HepG2 (cell line): ENCODE data around the gene TRIM36. TPM values are rescaled to one million over a fixed set of nuclear protein-coding genes. Genes with fewer than 3 reads are reported as not detected.

ENCODE experiments used
- CBFB ChIP-seq: sonication (generic); formaldehyde crosslinking; IDR thresholded peaks from 2 replicates; pipeline ENCODE4 v1.4.0; 2020; ENCODE audit warnings: missing genetic modification reagents
- DR1 ChIP-seq: sonication (generic); formaldehyde crosslinking; IDR thresholded peaks from 2 replicates; pipeline ENCODE4 v1.8.0; 2021; ENCODE audit warnings: mild to moderate bottlenecking, missing genetic modification reagents, inconsistent platforms
- FLYWCH1 ChIP-seq: sonication (generic); formaldehyde crosslinking; IDR thresholded peaks from 2 replicates; pipeline ENCODE4 v1.8.1; 2023; ENCODE audit warnings: mild to moderate bottlenecking, missing genetic modification reagents
- FOXA3 ChIP-seq: IDR thresholded peaks from 2 replicates; pipeline ENCODE4 v1.6.1; 2016; ENCODE audit warnings: missing genetic modification reagents, missing compliant biosample characterization
- FOXK2 ChIP-seq: fragments of 450-650 bp; IDR thresholded peaks from 2 replicates; pipeline ENCODE4 v1.6.1; 2016
- GATA4 ChIP-seq: sonication (generic); IDR thresholded peaks from 2 replicates; pipeline ENCODE4 v1.6.1; 2016; ENCODE audit warnings: antibody characterized with exemption, low read depth, borderline replicate concordance
- GATAD1 ChIP-seq: IDR thresholded peaks from 2 replicates; pipeline ENCODE4 v1.6.1; 2016; ENCODE audit warnings: missing genetic modification reagents, missing compliant biosample characterization
- HNF4G ChIP-seq, 2 experiments: sonication (generic) in 1 of 2; formaldehyde crosslinking in 1 of 2; IDR thresholded peaks; 2 replicates each; pipeline versions ENCODE4 v1.4.0 to v1.6.1; 2011 to 2020; ENCODE audit warnings: borderline replicate concordance in 2 of 2, low read depth in 2 of 2, mild to moderate bottlenecking in 2 of 2, low read length in 1 of 2, missing genetic modification reagents in 1 of 2, moderate library complexity in 1 of 2
- KLF9 ChIP-seq: IDR thresholded peaks from 2 replicates; pipeline ENCODE4 v1.6.1; 2016; ENCODE audit warnings: low read depth
- MEIS2 ChIP-seq: sonication (generic); formaldehyde crosslinking; IDR thresholded peaks from 2 replicates; pipeline ENCODE4 v1.9.0; 2021; ENCODE audit warnings: mild to moderate bottlenecking, missing genetic modification reagents
- NR2F1 ChIP-seq, 2 experiments: fragments of 450-650 bp in 1 of 2; formaldehyde crosslinking in 1 of 2; IDR thresholded peaks; 2 replicates each; pipeline versions ENCODE4 v1.5.0 to v1.6.1; 2016 to 2020; ENCODE audit warnings: mild to moderate bottlenecking in 1 of 2, missing compliant biosample characterization in 1 of 2, missing genetic modification reagents in 1 of 2, moderate library complexity in 1 of 2
- PHF5A ChIP-seq: IDR thresholded peaks from one replicate; pipeline ENCODE4 v1.6.1; 2018; ENCODE audit warnings: low read depth, missing genetic modification reagents; ENCODE audit not compliant: unreplicated experiment
- PLRG1 ChIP-seq: fragments of 450-650 bp; conservative IDR thresholded peaks from 2 replicates; pipeline ENCODE4 v1.6.1; 2016
- SIX1 ChIP-seq: sonication (generic); formaldehyde crosslinking; IDR thresholded peaks from 2 replicates; pipeline ENCODE4 v1.4.0; 2020; ENCODE audit warnings: missing genetic modification reagents, borderline replicate concordance
- SMYD3 ChIP-seq: sonication (generic); formaldehyde crosslinking; IDR thresholded peaks from 2 replicates; pipeline ENCODE4 v1.8.1; 2023; ENCODE audit warnings: mild to moderate bottlenecking, missing genetic modification reagents
- SPEN ChIP-seq: sonication (generic); formaldehyde crosslinking; IDR thresholded peaks from 2 replicates; pipeline ENCODE4 v1.5.1; 2020; ENCODE audit warnings: low read depth, mild to moderate bottlenecking, missing genetic modification reagents
- THYN1 ChIP-seq: sonication (generic); formaldehyde crosslinking; IDR thresholded peaks from 2 replicates; pipeline ENCODE4 v1.8.1; 2023; ENCODE audit warnings: low read depth, mild to moderate bottlenecking, moderate library complexity, missing genetic modification reagents, borderline replicate concordance
- ZNF326 ChIP-seq: sonication (generic); formaldehyde crosslinking; IDR thresholded peaks from 2 replicates; pipeline ENCODE4 v1.4.0; 2020; ENCODE audit warnings: missing genetic modification reagents, borderline replicate concordance
- ZNF563 ChIP-seq: sonication (generic); formaldehyde crosslinking; IDR thresholded peaks from 2 replicates; pipeline ENCODE4 v1.8.0; 2022; ENCODE audit warnings: mild to moderate bottlenecking, moderate library complexity, missing genetic modification reagents
- ZNF713 ChIP-seq: sonication (generic); formaldehyde crosslinking; IDR thresholded peaks from 2 replicates; pipeline ENCODE4 v1.4.0; 2020; ENCODE audit warnings: mild to moderate bottlenecking, missing genetic modification reagents
- ZNF75D ChIP-seq: sonication (generic); formaldehyde crosslinking; IDR thresholded peaks from 2 replicates; pipeline ENCODE4 v1.8.1; 2023; ENCODE audit warnings: missing genetic modification reagents, mild to moderate bottlenecking, borderline replicate concordance
- polyA plus RNA-seq, 8 experiments: library from polyadenylated mRNA; depleted of rRNA in 3 of 8; stranded (reverse) in 7 of 8; unstranded in 1 of 8; fragments of >200 nt; fragmentation: Illumina TruSeq in 4 of 8; extraction: Trizol in 4 of 8; gene quantifications; 2 replicates each; pipeline versions ENCODE4 v1.2.1 to v1.2.3, GENCODE V29; 2011 to 2016; ENCODE audit warnings: low read depth in 4 of 8, missing spikeins in 1 of 8, mixed read lengths in 1 of 8; ENCODE audit not compliant: insufficient read depth in 1 of 8
- total RNA-seq, 5 experiments: library from RNA; depleted of rRNA; stranded (reverse); fragments of >200 nt; fragmentation: Illumina TruSeq; extraction: Trizol; gene quantifications; 2 replicates each; pipeline ENCODE4 v1.2.3, GENCODE V29; 2016; ENCODE audit warnings: low read depth in 1 of 5
- TF ChIP-seq, protein P1 (sequence below): sonication (generic); formaldehyde crosslinking; IDR thresholded peaks from 2 replicates; pipeline ENCODE4 v1.5.1; 2020; ENCODE audit warnings: missing genetic modification reagents, mild to moderate bottlenecking, borderline replicate concordance
- TF ChIP-seq, protein P2 (sequence below): sonication (generic); formaldehyde crosslinking; IDR thresholded peaks from 2 replicates; pipeline ENCODE4 v1.4.0; 2020; ENCODE audit warnings: mild to moderate bottlenecking, missing genetic modification reagents, borderline replicate concordance
- TF ChIP-seq, protein P3 (sequence below): sonication (generic); formaldehyde crosslinking; IDR thresholded peaks from 2 replicates; pipeline ENCODE4 v1.9.0; 2021; ENCODE audit warnings: missing genetic modification reagents, mild to moderate bottlenecking, borderline replicate concordance
- TF ChIP-seq, protein P4 (sequence below): IDR thresholded peaks from 2 replicates; pipeline ENCODE4 v1.6.1; 2016; ENCODE audit warnings: low read depth, control low read depth

The TRIM36 gene
- total and polyA plus RNA-seq, 2 of the 13 experiments (the other 11 are each of a cell fraction or from before 2014, with no cell fraction given), result 1.7 to 2.4 TPM

DNA sequence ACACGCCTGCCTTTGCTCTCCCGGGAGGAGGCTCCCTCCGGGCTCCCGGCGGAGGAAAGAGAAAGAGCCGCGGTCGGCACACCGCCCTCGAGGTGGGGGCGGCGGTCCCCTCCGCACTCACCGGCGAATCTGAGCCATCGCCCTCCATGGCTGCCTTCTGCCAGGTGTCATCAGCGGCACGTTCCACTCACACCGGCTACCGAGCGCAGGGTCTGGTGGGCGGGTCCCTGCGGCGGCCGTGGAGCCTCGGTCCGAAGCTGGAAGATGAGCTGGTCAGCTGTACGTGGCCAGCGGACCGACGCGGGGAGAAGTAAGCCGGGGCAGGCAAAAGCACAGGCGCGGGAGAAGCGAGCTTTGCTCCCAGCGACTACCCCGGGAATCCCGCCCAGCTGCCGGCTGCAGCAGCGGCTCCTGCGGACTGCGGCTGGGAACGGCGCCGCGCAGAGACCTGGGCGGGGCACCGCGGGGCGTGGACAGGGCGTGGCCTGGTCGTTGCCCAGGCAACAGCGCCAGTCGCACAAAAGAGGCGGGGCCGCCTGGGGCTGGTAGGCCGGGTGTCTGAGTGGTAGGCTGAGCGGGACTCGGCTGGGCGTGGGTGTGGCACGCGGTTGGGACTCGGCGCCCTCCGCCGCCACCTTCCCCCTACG, at the start of gene TRIM36 (continued):
- TF ChIP-seq, protein P1, sequence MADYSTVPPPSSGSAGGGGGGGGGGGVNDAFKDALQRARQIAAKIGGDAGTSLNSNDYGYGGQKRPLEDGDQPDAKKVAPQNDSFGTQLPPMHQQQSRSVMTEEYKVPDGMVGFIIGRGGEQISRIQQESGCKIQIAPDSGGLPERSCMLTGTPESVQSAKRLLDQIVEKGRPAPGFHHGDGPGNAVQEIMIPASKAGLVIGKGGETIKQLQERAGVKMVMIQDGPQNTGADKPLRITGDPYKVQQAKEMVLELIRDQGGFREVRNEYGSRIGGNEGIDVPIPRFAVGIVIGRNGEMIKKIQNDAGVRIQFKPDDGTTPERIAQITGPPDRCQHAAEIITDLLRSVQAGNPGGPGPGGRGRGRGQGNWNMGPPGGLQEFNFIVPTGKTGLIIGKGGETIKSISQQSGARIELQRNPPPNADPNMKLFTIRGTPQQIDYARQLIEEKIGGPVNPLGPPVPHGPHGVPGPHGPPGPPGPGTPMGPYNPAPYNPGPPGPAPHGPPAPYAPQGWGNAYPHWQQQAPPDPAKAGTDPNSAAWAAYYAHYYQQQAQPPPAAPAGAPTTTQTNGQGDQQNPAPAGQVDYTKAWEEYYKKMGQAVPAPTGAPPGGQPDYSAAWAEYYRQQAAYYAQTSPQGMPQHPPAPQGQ (CRISPR knock-in tag), result no peak
- TF ChIP-seq GATA4 (no peak), PHF5A (no peak), THYN1 (CRISPR knock-in tag) (no peak), KLF9 (CRISPR knock-in tag) (peak; percentile 96), ZNF75D (no peak), ZNF713 (CRISPR knock-in tag) (0 out of 2 replicates have a peak, but pooled peaks have one; percentile 55), SIX1 (CRISPR knock-in tag) (no peak), DR1 (CRISPR knock-in tag) (peak; percentile 29; the same call in 1 of the 2 replicates), SPEN (CRISPR knock-in tag) (peak; percentile 44; the same call in 1 of the 2 replicates), FOXK2 (no peak), PLRG1 (no peak), FLYWCH1 (CRISPR knock-in tag) (no peak), CBFB (CRISPR knock-in tag) (peak; percentile 23; the same call in 1 of the 2 replicates), SMYD3 (CRISPR knock-in tag) (0 out of 2 replicates have a peak, but pooled peaks have one; percentile 28), GATAD1 (CRISPR knock-in tag) (peak; percentile 42; the same call in 1 of the 2 replicates), HNF4G (IDR thresholded peaks at IDR 0.05; ENCODE audit: borderline replicate concordance, low read depth, low read length) (no peak), HNF4G (CRISPR knock-in tag; IDR thresholded peaks at IDR 0.05; ENCODE audit: borderline replicate concordance, low read depth) (no peak), NR2F1 (CRISPR knock-in tag; IDR thresholded peaks at IDR 0.05) (no peak), ZNF563 (CRISPR knock-in tag) (peak; percentile 78), MEIS2 (CRISPR knock-in tag) (no peak), FOXA3 (CRISPR knock-in tag) (peak; percentile 21; the same call in 1 of the 2 replicates), ZNF326 (CRISPR knock-in tag) (no peak)
- TF ChIP-seq, protein P2, sequence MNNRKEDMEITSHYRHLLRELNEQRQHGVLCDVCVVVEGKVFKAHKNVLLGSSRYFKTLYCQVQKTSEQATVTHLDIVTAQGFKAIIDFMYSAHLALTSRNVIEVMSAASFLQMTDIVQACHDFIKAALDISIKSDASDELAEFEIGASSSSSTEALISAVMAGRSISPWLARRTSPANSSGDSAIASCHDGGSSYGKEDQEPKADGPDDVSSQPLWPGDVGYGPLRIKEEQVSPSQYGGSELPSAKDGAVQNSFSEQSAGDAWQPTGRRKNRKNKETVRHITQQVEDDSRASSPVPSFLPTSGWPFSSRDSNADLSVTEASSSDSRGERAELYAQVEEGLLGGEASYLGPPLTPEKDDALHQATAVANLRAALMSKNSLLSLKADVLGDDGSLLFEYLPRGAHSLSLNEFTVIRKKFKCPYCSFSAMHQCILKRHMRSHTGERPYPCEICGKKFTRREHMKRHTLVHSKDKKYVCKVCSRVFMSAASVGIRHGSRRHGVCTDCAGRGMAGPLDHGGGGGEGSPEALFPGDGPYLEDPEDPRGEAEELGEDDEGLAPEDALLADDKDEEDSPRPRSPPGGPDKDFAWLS (CRISPR knock-in tag), result no peak
- TF ChIP-seq, protein P3, sequence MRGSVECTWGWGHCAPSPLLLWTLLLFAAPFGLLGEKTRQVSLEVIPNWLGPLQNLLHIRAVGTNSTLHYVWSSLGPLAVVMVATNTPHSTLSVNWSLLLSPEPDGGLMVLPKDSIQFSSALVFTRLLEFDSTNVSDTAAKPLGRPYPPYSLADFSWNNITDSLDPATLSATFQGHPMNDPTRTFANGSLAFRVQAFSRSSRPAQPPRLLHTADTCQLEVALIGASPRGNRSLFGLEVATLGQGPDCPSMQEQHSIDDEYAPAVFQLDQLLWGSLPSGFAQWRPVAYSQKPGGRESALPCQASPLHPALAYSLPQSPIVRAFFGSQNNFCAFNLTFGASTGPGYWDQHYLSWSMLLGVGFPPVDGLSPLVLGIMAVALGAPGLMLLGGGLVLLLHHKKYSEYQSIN (CRISPR knock-in tag), result no peak
- TF ChIP-seq, protein P4, sequence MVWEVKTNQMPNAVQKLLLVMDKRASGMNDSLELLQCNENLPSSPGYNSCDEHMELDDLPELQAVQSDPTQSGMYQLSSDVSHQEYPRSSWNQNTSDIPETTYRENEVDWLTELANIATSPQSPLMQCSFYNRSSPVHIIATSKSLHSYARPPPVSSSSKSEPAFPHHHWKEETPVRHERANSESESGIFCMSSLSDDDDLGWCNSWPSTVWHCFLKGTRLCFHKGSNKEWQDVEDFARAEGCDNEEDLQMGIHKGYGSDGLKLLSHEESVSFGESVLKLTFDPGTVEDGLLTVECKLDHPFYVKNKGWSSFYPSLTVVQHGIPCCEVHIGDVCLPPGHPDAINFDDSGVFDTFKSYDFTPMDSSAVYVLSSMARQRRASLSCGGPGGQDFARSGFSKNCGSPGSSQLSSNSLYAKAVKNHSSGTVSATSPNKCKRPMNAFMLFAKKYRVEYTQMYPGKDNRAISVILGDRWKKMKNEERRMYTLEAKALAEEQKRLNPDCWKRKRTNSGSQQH, result no peak
